Endothelial cell of umbilical vein (primary cell): ENCODE data around the gene USP34. TPM values are rescaled to one million over a fixed set of nuclear protein-coding genes. Genes with fewer than 3 reads are reported as not detected.

Source experiments
- BruUV-seq: library from RNA; stranded (reverse); fragments of 400-500 nt; replicated peaks from 2 replicates; lab custom pipeline; 2021; lab: Mats Ljungman, UMichigan
- CTCF ChIA-PET: fragments of 300-600, 350-600 bp; sonication (Branson Sonifier 250); formaldehyde crosslinking; loops from one replicate; lab custom pipeline; 2021; ENCODE audit warnings: antibody characterized with exemption, inconsistent platforms; lab: Charles Lee
- POLR2A ChIA-PET: fragments of 300-600, 350-600 bp; sonication (Branson Sonifier 250); formaldehyde crosslinking; loops from one replicate; lab custom pipeline; 2021; ENCODE audit warnings: antibody characterized with exemption, inconsistent platforms; lab: Charles Lee
- DNase-seq: peaks from one replicate; pipeline ENCODE4 v3.0.0-alpha.2; 2011; ENCODE audit warnings: low read depth, low spot score
- FAIRE-seq: peaks from 2 replicates; lab custom pipeline; 2011; peaks lifted over from hg19 to GRCh38; lab: Jason Lieb, UNC
- H2AFZ ChIP-seq: 2 replicates; pipeline ENCODE4 v1.6.0; 2012; ENCODE audit warnings: low read depth, low read length, control low read depth, inconsistent platforms
- H3K27ac ChIP-seq: 2 replicates; pipeline ENCODE4 v1.5.1; 2011; ENCODE audit warnings: low read depth, mild to moderate bottlenecking, control low read depth, low read length, moderate library complexity; ENCODE audit not compliant: insufficient read depth
- H3K27me3 ChIP-seq, 2 experiments: 2 replicates each; pipeline versions ENCODE4 v1.6.0 to v1.6.1; 2011; ENCODE audit warnings: low read length in 2 of 2, mixed read lengths in 1 of 2; ENCODE audit not compliant: control insufficient read depth in 2 of 2, insufficient read depth in 2 of 2
- H3K36me3 ChIP-seq, 2 experiments: 2 replicates in 1 of 2; 3 replicates in 1 of 2; pipeline ENCODE4 v1.5.1; 2011; ENCODE audit warnings: low read length in 2 of 2, mild to moderate bottlenecking in 1 of 2, moderate library complexity in 1 of 2; ENCODE audit not compliant: control insufficient read depth in 2 of 2, insufficient read depth in 2 of 2; ENCODE audit errors: extremely low read depth in 1 of 2
- H3K4me1 ChIP-seq: 3 replicates; pipeline ENCODE4 v1.5.1; 2011; ENCODE audit warnings: mild to moderate bottlenecking, low read length; ENCODE audit not compliant: control insufficient read depth, insufficient read depth; ENCODE audit errors: extremely low read depth
- H3K4me2 ChIP-seq: 2 replicates; pipeline ENCODE4 v1.6.1; 2011; ENCODE audit warnings: low read length, control low read depth, mixed read lengths; ENCODE audit not compliant: insufficient read depth
- H3K4me3 ChIP-seq, 3 experiments: fragments of 200-600 bp in 1 of 3; sonication (generic), shearing (Covaris generic) in 1 of 3; replicated peaks in 1 of 3; 2 replicates each; pipeline ENCODE4 v1.5.1; 2011 to 2016; ENCODE audit warnings: control low read depth in 3 of 3, low read length in 3 of 3, mild to moderate bottlenecking in 2 of 3, inconsistent platforms in 1 of 3, low read depth in 1 of 3, moderate library complexity in 1 of 3; ENCODE audit not compliant: insufficient read depth in 1 of 3
- H3K79me2 ChIP-seq: 2 replicates; pipeline ENCODE4 v1.6.0; 2012; ENCODE audit warnings: low read length, inconsistent platforms; ENCODE audit not compliant: control insufficient read depth, insufficient read depth
- H3K9ac ChIP-seq: replicated peaks from 2 replicates; pipeline ENCODE3; 2011; ENCODE audit warnings: low read length, control low read depth; ENCODE audit not compliant: insufficient read depth; ENCODE audit errors: extremely low read depth
- H3K9me1 ChIP-seq: replicated peaks from 3 replicates; pipeline ENCODE4 v1.6.0; 2011; ENCODE audit warnings: mild to moderate bottlenecking, low read length; ENCODE audit not compliant: control insufficient read depth, insufficient read depth; ENCODE audit errors: extremely low read depth
- H3K9me3 ChIP-seq: replicated peaks from 2 replicates; pipeline ENCODE4 v1.5.1; 2012; ENCODE audit warnings: low read length, inconsistent platforms; ENCODE audit not compliant: control insufficient read depth, insufficient read depth
- H4K20me1 ChIP-seq: replicated peaks from 2 replicates; pipeline ENCODE3; 2011; ENCODE audit warnings: mild to moderate bottlenecking, low read length; ENCODE audit not compliant: control insufficient read depth, insufficient read depth; ENCODE audit errors: extremely low read depth
- CTCF ChIP-seq, 2 donors: IDR thresholded peaks; 1 replicate in 1 of 2; 2 replicates in 1 of 2; pipeline ENCODE4 v1.5.1; 2011; ENCODE audit warnings: low read length in 2 of 2, mild to moderate bottlenecking in 2 of 2, moderate library complexity in 2 of 2, control low read depth in 1 of 2, inconsistent platforms in 1 of 2, low read depth in 1 of 2; ENCODE audit not compliant: insufficient read depth in 1 of 2; ENCODE audit errors: extremely low read depth in 1 of 2
- EZH2 ChIP-seq: IDR thresholded peaks from 2 replicates; pipeline ENCODE4 v1.6.1; 2012; ENCODE audit warnings: borderline replicate concordance, low read depth, mild to moderate bottlenecking, moderate library complexity, low read length, inconsistent platforms; ENCODE audit not compliant: severe bottlenecking
- FOS ChIP-seq: IDR thresholded peaks from 2 replicates; pipeline ENCODE4 v1.6.1; 2011; ENCODE audit warnings: mild to moderate bottlenecking, low read length, moderate library complexity, borderline replicate concordance; ENCODE audit not compliant: insufficient read depth
- JUN ChIP-seq: IDR thresholded peaks from 2 replicates; pipeline ENCODE4 v1.6.1; 2011; ENCODE audit warnings: borderline replicate concordance, low read depth; ENCODE audit not compliant: insufficient read length, insufficient read depth
- MAX ChIP-seq: IDR thresholded peaks from 2 replicates; pipeline ENCODE4 v1.6.1; 2011; ENCODE audit not compliant: insufficient read depth, insufficient read length
- MYC ChIP-seq: IDR thresholded peaks from one replicate; pipeline ENCODE4 v1.6.1; 2011; ENCODE audit warnings: mild to moderate bottlenecking, low read depth, low read length
- POLR2A ChIP-seq: IDR thresholded peaks from 2 replicates; pipeline ENCODE4 v1.6.1; 2012; ENCODE audit warnings: low read depth, mild to moderate bottlenecking, control low read depth, low read length
- POLR2AphosphoS5 ChIP-seq: IDR thresholded peaks from 2 replicates; pipeline ENCODE4 v1.6.1; 2012; ENCODE audit warnings: low read depth, mild to moderate bottlenecking, control low read depth, low read length, moderate library complexity; ENCODE audit not compliant: insufficient read depth
- dilution Hi-C: fragments of 300-500 bp; cut with MboI; formaldehyde crosslinking; loops from one replicate; pipeline ENCODE4 v1.15.0; 2019; ENCODE audit warnings: low sequenced_read_pairs; ENCODE audit not compliant: extremely low pct_ligation_motif_present
- intact Hi-C: fragments of 100-400 bp; cut with micrococcal nuclease; formaldehyde crosslinking; loops from one replicate; pipeline ENCODE4 v1.10.0; 2022
- polyA plus RNA-seq, 4 experiments: library from polyadenylated mRNA; depleted of rRNA in 3 of 4; stranded (reverse) in 3 of 4; unstranded in 1 of 4; fragments of >200 nt; gene quantifications; 2 replicates each; pipeline versions ENCODE4 v1.2.1 to v1.2.3, GENCODE V29; 2011 to 2012; ENCODE audit warnings: missing spikeins in 1 of 4
- total RNA-seq: library from RNA; stranded (reverse); gene quantifications from 2 replicates; pipeline ENCODE4 v1.2.3, GENCODE V29; 2021

The USP34 gene
- total and polyA plus RNA-seq, 2 donors (not counting 3 experiments of a cell fraction or from before 2014, with no cell fraction given): 46.3 to 96.9 TPM

GRCh38 chr2:61244694-61245093, 226.2 kb downstream of the USP34 start:
- Histone ChIP-seq H3K9ac (no peak overlapping the region), H3K4me1 (peaks cover 7% of the 10 kb centered on the region), H3K9me1 (no peaks in the 10 kb centered on the region), H2AFZ (no peak overlapping the region), H3K4me3 (no peak overlapping the region), H3K9me3 (no peaks in the 10 kb centered on the region), H4K20me1 (no peaks in the 10 kb centered on the region), H3K4me2 (no peak overlapping the region), H3K27ac (no peak overlapping the region), H3K79me2 (no peaks in the 10 kb centered on the region), H3K27me3 (no peaks in the 10 kb centered on the region), H3K36me3 (peaks cover 10 to 11% of the 10 kb centered on the region in 2 experiments)
- no TSS peak for BruUV-seq
- no peak for TF ChIP-seq FOS
- no peak for TF ChIP-seq POLR2AphosphoS5
- no peak for TF ChIP-seq POLR2A
- TF ChIP-seq CTCF (IDR thresholded peaks at IDR 0.05; ENCODE audit: extremely low read depth in 1 of 2, insufficient read depth in 1 of 2, low read depth in 1 of 2, low read length in 2 of 2): no peak
- no peak for TF ChIP-seq JUN
- no peak for TF ChIP-seq EZH2
- TF ChIP-seq MYC: no peak
- TF ChIP-seq MAX: no peak
- intact Hi-C loops (no loop called here), dilution Hi-C loops (no loop called here)
- ChIA-PET POLR2A (interaction anchor here (0.7 kb wide), 1 partner anchor 216 kb away, joined by 3 read pairs; no protein-coding TSS in a partner anchor), CTCF (interaction anchor here (0.9 to 1.0 kb wide), 2 partner anchors 9 to 11 kb away, joined by 3 read pairs; no protein-coding TSS in a partner anchor)
- FAIRE-seq: no peak
- DNase-seq: no peak
